Skeletal muscle cell (primary cell): Measurements from ENCODE around the gene RNU7-1.

Experiments used
- DNase-seq: peaks from one replicate; pipeline ENCODE4 v3.0.0-alpha.2; 2010; ENCODE audit warnings: low read depth
- H3K4me3 ChIP-seq: 2 replicates; pipeline ENCODE4 v1.5.1; 2011; ENCODE audit warnings: low read depth, mild to moderate bottlenecking, control low read depth, low read length, moderate library complexity

Gene RNU7-1

DNA sequence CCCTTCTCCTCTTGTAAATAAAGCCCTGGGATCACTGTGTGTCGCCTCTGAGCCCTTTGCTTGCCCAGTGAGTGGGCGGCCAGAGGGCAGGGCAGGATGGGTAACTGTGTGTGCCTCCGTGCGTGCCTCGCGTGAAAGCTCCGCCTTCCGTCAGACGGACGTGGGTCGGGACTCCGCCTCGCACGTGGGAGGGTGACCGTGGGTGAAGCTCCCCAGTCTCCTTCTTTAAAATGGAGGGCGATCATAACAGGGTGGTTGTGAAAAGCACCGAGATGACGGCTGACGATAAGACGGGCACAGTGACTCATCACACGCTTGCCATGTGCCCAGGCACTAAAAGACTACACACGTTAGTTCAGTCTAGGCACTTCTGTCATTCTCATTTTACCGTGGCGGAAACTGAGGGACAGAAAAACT is 17.7 kb downstream of the RNU7-1 start:
- peak overlapping the region; percentile 21 for H3K4me3 ChIP-seq
- DNase-seq: no peak

DNA sequence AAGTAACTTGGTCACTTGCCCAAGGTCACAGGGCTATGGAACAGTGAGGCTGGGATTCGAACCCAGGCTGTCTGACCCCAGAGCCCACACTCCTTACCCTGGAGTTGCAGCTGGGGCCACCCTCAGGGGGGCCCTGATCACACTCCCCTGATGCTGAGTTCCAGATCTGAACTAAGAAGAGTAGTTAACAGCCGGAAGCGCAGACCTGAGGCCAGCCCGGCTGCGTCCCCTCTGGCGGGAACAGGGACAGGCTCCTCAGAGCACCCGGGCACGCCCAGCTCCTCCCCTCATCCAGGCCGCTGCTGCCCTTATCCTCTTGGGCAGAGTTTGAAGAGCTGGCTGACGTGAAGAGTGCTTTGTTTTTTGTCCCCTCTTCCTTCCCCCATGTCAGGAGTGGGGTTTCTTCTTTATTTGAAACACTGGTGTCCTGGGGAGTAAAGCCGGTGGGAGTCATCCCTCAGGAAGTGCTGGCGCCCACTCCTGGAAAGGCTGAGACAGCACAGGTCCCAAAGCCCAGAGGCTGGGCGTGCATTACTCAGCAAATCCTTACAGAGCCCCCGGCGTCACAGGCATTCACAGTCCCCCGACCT is 18.2 kb downstream of the RNU7-1 start:
- H3K4me3 ChIP-seq: peak overlapping the region; percentile 21
- DNase-seq: no peak

DNA sequence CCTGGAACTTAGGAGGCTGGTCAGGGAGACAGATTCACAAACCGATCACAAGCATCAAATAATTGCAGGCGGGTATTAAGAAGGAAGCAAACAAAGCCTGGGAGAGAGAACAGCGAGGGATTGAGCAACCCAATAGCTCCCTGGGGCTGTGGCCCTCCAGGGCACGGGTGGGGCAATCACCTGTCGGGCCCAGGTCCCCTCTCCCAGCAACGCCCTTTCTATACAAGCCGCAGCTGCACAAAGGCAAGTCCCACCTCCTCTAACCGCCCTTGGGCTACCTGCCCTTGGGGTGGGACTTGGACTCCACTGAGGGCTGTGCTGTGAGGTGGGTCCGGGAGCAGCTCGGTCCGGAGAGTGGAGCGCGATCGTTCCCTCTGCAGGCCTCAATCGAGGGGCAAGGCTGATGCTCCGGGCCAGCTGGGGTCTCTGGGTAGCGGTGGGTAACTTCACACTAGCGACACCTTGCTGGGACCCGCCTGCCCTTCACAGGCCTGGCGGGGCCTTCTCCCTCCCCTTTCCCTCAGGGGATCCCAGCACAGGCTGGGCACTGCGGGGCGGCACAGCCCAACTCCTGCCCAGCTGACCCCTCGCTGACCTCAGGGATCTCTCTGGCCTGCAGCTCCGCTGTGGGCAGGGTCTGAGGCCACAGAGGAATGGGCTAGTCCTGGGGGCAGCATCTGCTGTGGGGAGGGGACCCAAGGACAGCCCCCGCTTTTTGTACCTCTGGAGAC is 18.8 kb downstream of the RNU7-1 start:
- H3K4me3 ChIP-seq: no peak overlapping the region
- DNase-seq: no peak

DNA sequence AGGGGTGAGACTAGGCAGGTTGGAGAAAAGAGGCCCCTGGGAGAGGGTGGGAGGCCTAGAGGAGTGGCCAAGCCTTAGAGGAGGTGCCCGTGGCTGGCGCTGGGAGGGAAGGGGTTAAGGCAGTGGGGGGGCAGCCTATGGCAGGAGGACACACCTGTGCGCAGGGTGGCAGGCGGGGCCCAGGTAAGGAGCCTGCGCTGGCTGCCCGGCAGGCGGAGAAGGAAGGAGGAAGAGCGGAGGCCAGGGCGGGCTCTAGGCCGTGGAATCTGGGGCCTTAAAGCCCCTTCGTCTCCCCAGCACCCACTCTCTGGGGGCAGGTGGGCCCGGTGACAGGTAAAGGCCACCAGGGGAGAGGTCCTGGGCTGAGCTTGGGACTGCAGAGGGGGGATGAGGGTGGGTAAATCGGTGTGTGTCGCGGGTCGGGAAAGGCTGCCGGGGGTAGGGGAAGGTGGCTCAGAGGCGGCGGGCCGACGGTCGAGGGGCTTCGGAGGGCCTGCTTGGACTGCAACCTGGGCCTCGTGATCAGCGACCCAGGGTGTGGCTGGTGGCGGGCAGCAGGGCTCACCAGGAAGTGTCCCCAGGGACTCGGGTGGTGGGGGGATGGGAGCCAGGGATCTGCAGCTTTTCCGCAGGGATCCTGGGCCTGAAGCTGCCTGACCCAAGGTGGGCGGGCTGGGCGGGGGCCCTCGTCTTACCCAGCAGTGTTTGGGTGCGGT is 19.6 kb downstream of the RNU7-1 start:
- no peak overlapping the region for H3K4me3 ChIP-seq
- DNase-seq: no peak

DNA sequence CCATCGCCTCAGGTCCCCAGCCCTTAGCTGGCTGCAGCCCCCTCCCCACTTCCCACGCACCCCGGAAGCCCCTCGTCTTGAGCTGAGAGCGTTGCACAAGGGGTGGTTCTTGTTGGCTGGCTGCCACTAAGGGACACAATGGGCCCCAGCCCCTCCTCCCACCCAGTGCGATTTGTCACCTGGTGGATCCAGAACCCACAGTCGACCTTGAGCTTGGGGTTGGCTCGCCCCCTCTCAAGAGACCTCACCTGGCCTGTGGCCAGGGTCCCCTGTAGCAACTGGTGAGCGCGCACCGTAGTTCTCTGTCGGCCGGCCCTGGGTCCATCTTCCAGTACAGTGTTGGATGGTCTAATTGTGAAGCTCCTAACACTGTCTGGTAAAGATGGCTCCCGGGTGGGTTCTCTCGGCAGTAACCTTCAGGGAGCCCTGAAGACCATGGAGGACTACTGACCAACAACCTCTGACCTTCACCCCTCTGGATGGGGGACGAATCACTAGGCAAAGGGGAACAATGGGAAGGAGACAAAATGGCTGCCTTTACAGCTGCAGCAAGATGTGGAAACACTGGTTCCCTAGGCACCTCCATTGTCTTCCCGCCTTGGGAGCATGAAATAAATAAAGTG is 20.3 kb downstream of the RNU7-1 start:
- H3K4me3 ChIP-seq: no peak overlapping the region
- DNase-seq: no peak

DNA sequence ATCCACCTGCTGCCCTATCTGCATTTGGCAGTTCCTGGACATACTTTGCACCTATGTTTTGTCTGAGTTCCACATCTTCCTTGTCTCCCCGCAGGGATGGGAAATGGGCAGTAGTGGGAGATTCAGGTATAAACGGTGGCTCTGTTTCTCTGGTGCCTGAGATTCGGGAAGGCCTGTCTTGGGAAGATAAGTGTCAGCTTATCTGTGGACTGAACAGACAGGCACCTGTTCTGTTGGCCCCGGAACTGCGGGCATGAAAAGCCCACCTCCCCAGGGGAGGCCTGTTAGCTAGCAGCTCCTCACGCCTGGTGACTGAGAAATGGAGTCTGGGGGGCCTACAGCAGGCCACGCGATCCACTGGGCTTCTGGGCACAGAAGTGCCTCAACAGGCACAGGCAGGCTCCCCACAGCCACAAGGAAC is 21.0 kb downstream of the RNU7-1 start:
- DNase-seq: no peak
- no peak overlapping the region for H3K4me3 ChIP-seq

DNA sequence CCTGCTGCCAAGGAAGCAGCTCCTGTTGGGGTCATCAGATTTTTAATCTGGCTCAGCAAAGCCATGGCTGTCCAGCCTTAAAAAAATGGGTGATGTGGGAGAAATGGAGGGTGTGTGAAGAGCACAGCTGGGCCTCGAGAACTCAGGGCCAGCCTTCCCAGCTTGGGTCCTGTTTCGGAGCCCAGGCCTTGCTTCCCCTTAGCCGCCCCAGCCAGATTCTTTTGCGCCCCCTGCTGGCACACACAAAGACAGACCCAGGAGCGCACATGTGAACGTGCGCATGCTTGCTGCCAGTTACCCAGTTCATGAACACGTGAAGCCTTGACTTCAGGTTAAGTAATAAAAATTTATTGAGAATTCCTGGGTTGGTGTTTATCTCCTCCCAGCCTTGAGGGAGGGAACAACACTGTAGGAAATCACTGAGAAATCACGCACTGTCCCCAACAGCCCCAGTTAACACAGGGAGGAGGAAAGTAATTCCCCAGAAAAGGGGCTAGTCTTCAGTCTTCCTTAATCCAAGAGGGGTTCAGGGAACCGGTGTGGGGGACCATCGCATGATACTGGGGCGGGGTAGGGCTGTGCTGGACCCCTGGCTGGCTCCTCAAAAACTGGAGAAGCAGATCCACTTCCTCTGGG is 21.5 kb downstream of the RNU7-1 start:
- no peak overlapping the region for H3K4me3 ChIP-seq
- peak; percentile 62 for DNase-seq

DNA sequence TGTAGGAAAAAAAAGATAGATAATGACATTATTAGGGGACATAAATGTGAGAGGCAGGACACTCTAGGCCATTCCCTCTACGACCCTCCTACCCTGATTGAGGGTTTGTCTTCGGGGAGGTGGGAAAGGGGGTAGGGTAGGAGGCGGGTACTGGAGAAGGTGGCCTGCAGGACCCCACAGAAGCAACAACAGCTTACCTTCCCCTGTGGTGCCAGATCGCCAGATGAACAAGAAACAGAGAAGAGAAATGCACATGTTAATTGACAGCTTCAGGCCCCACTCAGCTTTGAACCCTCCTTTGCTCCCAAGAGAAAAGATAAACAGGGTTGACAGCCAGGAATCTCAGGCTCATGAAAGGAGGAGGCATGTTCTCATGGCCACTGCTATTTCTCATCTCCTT is 22.1 kb downstream of the RNU7-1 start:
- no peak for DNase-seq
- H3K4me3 ChIP-seq: no peak overlapping the region

DNA sequence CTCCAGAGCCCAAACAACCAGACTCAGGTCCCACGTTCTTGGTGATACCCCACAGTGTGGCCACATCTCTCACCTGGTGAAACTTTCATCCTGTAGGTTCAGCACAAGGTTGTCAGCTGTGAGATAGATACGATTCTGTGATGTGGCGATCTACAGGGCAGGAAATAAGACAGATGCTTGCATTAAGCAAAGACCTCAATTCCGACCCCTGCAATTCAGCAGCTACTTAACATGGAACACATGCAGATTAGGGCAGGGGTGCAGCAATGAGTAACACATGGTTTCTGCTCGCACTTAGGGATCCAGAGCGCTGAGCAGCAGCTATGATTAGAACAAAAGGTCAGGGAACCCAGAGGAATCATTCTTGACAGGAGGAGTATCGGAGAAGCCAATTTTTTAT is 22.7 kb downstream of the RNU7-1 start:
- no peak for DNase-seq
- H3K4me3 ChIP-seq: no peak overlapping the region

DNA sequence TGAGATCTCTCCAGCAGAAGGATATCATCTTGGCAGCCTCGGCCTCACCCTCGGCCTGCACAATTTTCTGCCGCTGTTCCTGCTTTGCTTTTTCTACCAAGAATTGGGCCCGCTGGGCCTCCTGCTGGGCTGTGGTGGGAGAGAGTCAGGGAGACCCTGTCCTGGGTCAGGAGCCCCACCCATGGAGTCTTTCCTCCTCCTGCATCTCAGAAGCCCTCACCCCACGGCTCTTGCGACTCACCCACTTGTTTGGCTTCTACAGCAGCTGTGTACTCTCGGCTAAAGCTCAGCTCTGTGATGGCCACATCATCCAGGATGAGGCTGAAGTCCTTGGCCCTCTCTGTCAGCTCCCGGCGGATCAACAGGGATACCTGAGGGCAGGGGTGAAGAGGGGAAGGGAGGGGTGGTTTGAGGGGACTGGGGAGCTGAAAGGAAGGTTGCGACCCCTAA is 24.1 kb downstream of the RNU7-1 start:
- H3K4me3 ChIP-seq: no peak overlapping the region

DNA sequence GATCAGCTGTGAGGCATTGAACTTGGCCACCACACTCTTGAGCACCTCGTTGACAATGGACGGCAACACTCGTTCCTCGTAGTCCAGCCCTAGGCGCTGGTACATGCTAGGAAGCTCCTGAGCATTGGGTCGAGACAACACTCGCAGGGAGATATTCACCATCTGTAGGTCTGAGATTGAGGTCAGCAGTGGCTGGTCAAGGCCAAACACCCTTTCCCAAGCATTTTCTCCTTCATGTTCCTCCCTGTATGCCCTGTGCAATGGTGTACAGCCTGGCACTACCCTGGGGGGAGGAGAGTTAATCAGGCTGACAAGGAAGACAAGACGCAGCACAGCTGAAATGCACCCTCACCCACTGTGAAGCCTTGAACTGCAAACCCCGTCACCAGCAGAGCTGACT is 24.8 kb downstream of the RNU7-1 start:
- DNase-seq: no peak
- H3K4me3 ChIP-seq: no peak overlapping the region

More for the DNA sequence above, 24.1 kb downstream of the RNU7-1 start:
- DNase-seq: no peak

DNA sequence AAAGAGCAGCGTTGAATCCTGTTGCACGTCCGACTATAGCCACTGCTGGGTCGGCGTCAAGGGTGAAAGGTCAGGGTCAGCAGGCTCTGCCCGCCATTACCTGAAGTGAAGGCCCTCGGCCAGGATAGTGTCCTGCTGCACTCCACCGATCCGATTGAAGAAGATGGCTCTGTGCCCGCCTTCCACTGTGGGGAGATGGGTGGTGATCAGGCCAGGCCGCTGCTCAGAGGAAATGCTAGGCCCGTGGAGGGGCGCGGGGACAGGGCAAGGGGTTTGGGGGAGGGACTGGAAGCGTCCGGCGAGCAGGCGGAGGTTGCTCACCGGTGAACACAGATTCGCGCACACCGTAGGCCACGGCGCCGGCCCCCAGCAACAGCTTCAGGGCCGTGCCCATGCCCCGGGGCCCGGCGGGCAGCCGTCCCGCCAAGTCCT is 26.5 kb downstream of the RNU7-1 start:
- H3K4me3 ChIP-seq: peak overlapping the region; percentile 99
- DNase-seq: no peak

DNA sequence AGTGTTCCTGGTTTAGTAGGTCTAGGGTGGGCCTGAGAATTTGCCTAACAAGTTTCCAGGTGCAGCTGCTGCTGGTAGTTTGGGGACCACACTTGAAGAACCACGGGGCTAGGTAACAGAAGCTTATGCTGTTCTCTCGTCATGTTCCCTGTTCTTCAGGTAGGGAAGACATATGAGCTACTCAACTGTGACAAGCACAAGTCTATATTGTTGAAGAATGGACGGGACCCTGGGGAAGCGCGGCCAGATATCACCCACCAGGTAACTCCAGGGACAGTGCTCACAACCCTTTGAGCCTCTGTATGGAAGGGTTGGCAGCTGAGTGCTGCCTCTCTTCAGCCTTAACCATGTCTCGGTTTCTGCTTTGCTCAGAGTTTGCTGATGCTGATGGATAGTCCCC is 30.6 kb downstream of the RNU7-1 start:
- H3K4me3 ChIP-seq: no peak overlapping the region
- no peak for DNase-seq

DNA sequence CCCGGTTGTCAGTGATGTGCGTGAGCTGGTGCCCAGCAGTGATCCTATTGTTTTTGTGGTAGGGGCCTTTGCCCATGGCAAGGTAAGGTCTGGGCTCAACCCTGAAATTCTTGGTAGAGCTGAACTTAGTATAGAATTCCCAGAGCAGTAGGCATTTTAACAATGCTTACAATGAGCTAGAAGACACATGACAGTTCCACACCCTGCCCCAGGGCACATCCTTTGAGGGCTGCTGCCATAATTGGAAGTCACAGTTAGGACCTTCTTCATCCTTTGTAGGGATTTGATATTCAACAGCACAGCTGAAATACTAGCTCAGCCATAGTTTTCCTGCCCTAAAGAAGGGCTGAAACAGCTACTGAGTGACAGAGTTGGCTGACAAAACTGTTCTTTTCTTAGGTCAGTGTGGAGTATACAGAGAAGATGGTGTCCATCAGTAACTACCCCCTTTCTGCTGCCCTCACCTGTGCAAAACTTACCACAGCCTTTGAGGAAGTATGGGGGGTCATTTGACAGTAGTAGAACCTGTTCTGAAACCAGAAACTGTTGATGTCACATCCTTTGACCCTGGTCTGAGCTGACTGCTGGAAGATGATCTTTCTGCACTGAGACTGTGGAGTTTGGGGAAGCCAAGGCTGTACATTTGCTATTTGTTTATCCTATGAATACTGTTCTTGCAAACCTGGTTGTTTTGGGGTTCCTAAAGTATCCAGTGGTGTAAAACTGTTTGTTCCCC is 31.8 kb downstream of the RNU7-1 start:
- H3K4me3 ChIP-seq: no peak overlapping the region
- DNase-seq: no peak

DNA sequence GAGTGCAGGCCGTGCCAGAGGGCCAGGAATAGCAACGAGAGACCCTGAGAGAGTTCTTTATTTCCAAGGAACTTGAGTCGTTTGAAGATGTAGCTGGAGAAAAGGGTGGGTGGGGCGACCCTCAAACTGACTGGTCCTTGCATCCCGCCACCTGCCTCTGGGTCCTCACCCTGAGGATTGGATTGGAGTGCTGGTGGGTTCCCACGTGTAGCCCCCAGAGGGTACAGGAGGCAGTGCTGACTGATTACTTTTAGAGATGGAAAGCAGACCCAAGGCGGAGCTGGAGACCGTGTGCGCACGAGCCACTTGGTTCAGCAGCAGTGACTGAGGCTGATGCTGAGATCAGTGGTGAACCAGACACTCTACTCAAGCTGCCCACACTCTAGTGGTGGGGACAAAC is 34.0 kb downstream of the RNU7-1 start:
- H3K4me3 ChIP-seq: no peak overlapping the region

DNA sequence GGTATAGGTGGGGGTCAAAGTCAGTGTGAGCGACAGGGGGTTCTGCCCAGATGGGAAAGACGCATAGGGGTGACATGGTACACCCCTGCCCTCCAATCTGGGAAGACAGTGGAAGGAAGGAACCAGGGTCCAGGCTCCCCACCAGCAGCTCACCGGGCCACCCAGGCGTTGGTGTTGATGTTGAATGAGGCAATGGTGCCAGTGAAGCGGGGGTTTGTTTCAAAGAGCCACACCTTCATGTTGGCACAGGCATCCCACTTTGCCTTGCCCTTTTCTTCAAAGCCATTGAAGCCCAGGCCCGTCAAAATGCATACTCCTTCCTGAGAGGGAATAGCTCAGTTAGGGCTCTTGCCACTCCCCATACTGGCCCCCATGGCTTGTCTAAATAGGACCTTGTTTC is 34.6 kb downstream of the RNU7-1 start:
- no peak for DNase-seq
- no peak overlapping the region for H3K4me3 ChIP-seq

More for the DNA sequence above, 34.0 kb downstream of the RNU7-1 start:
- DNase-seq: no peak

DNA sequence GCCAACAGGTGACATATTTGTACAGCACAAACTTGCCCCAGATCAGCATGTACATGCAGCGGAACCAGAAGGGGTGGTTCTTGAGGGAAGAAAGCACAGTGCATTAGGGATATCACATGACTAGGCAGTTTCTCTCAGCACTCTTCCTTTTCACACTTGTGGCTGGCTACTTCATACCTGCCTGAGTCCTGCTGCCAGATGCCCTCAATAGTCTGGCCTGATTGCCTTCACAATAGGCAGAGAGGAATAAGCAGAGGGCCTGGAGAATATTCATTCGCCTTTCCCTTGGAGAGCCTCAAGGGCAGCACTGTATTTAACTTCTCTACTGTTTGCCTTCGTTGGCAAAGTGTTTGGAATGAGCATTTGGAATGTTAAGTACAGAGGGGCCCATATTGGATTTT is 35.0 kb downstream of the RNU7-1 start:
- H3K4me3 ChIP-seq: no peak overlapping the region
- DNase-seq: no peak

DNA sequence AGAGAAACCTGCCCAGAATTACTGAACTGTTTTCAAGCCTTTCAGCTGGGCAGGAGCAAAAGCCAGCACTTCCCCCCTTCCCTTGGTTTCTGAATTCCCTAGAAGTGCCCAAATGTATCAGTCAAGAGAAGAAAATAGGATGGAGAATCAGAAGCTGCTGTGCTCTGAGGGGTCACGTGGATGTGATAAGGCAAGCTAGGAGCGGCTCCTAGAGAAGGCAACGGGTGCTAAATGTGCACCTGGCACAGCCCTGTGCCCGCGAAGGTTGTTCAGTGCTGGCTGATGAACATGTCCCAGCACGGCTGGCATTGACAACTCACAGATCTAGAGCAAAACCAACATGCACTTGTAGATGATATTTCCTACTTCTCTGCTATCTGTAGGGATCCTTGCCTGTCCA is 35.4 kb downstream of the RNU7-1 start:
- H3K4me3 ChIP-seq: no peak overlapping the region
- DNase-seq: no peak

DNA sequence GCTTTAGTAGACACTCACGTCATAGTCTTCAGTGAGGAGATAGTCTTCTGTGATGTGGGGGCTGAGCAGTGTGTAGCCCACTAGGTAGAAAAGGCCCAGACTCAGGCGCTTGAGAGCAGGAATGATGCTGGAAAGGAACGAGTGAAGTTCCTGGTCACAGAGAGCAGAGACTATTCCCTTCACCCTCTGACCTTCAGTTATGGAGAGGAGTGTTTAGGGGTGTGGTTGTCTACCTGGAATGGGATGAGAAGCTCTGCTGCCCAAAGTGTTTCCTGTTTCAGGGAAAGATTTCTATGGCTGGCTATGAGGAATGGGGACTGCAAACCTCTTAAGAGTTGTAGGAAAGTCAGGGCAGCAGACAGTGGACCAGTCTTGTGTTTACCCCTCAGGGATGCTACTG is 35.8 kb downstream of the RNU7-1 start:
- DNase-seq: no peak
- H3K4me3 ChIP-seq: no peak overlapping the region
